Hippocampal formation (tissue), 2 donors: Measurements from ENCODE around the gene AOPEP.

ENCODE experiments used
- DNase-seq, 2 donors: peaks; one replicate each; lab custom pipeline; 2025; lab: John Stamatoyannopoulos, UW

Gene AOPEP

GRCh38 chr9:95083086-95083768 lies 356.7 kb downstream of the AOPEP start:
- DNase-seq, result no peak

- no peak for DNase-seq
Measured at GRCh38 chr9:95084254-95084934, 357.9 kb downstream of the AOPEP start.

- DNase-seq, result no peak
Measured at GRCh38 chr9:95085036-95085770, 358.7 kb downstream of the AOPEP start.

- no peak for DNase-seq
Measured at GRCh38 chr9:95085861-95086563, 359.5 kb downstream of the AOPEP start.

- DNase-seq, result no peak
Measured at GRCh38 chr9:95086564-95086955, 360.1 kb downstream of the AOPEP start.

GRCh38 chr9:95087659-95088242 lies 361.3 kb downstream of the AOPEP start:
- DNase-seq, result no peak

- no peak for DNase-seq
Measured at GRCh38 chr9:95088421-95089161, 362.1 kb downstream of the AOPEP start.

GRCh38 chr9:95089257-95090022 lies 362.9 kb downstream of the AOPEP start:
- DNase-seq, result no peak

- no peak for DNase-seq
Measured at GRCh38 chr9:95090023-95090791, 363.7 kb downstream of the AOPEP start.

- DNase-seq, result no peak
Measured at GRCh38 chr9:95090871-95091577, 364.5 kb downstream of the AOPEP start.

- DNase-seq, result no peak
Measured at GRCh38 chr9:95091601-95092261, 365.2 kb downstream of the AOPEP start.

GRCh38 chr9:95092262-95093072 lies 366.0 kb downstream of the AOPEP start:
- DNase-seq, result no peak

- no peak for DNase-seq
Measured at GRCh38 chr9:95093586-95093985, 367.1 kb downstream of the AOPEP start.

- DNase-seq, result no peak
Measured at GRCh38 chr9:95094002-95094401, 367.5 kb downstream of the AOPEP start.

GRCh38 chr9:95095641-95096355 lies 369.3 kb downstream of the AOPEP start:
- no peak for DNase-seq

GRCh38 chr9:95096381-95096780 lies 369.9 kb downstream of the AOPEP start:
- DNase-seq, result no peak

- no peak for DNase-seq
Measured at GRCh38 chr9:95096807-95097206, 370.3 kb downstream of the AOPEP start.
